Stimulated activated CD4-positive, alpha-beta T cell treated with anti-CD3 and anti-CD28 coated beads, Interleukin-1b, Interleukin-23, amount 100 ng/mL, for 1 hour (primary cell): ENCODE measurements around the gene CRNKL1.
"Not testable (repeated sequence)": the region's sequence is repeated elsewhere in the genome, so short reads cannot be mapped to it uniquely, and the experiment has no call there.

Source experiments
- DNase-seq, 2 donors: peaks; one replicate each; pipeline ENCODE4 v3.0.0-alpha.2; 2020; ENCODE audit warnings: low read depth in 2 of 2

CRNKL1 gene

GRCh38 chr20:20010639-20011500 is 41.4 kb downstream of the CRNKL1 start:
- no peak for DNase-seq

- no peak for DNase-seq
Observed at GRCh38 chr20:20009784-20010253, 42.4 kb downstream of the CRNKL1 start.

- no peak for DNase-seq
Observed at GRCh38 chr20:20005342-20005741, 46.9 kb downstream of the CRNKL1 start.

GRCh38 chr20:20003955-20004322 is 48.3 kb downstream of the CRNKL1 start:
- not testable (repeated sequence) for DNase-seq

GRCh38 chr20:20003031-20003954 is 49.0 kb downstream of the CRNKL1 start:
- DNase-seq = no peak

- DNase-seq = no peak
Observed at GRCh38 chr20:20002101-20002998, 49.9 kb downstream of the CRNKL1 start.

- DNase-seq = no peak
Observed at GRCh38 chr20:20000211-20000968, 51.9 kb downstream of the CRNKL1 start.

GRCh38 chr20:19998990-19999705 is 53.1 kb downstream of the CRNKL1 start:
- DNase-seq = no peak

GRCh38 chr20:19996917-19997316 is 55.3 kb downstream of the CRNKL1 start:
- no peak for DNase-seq

GRCh38 chr20:19996222-19996621 is 56.0 kb downstream of the CRNKL1 start:
- DNase-seq = no peak

GRCh38 chr20:19995220-19995863 is 56.9 kb downstream of the CRNKL1 start:
- DNase-seq = no peak

GRCh38 chr20:19993958-19994669 is 58.2 kb downstream of the CRNKL1 start:
- no peak for DNase-seq

- DNase-seq = no peak
Observed at GRCh38 chr20:19992996-19993908, 59.0 kb downstream of the CRNKL1 start.

- DNase-seq = no peak
Observed at GRCh38 chr20:19991854-19992253, 60.4 kb downstream of the CRNKL1 start.

GRCh38 chr20:19991308-19991707 is 61.0 kb downstream of the CRNKL1 start:
- DNase-seq = no peak

GRCh38 chr20:19990850-19991249 is 61.4 kb downstream of the CRNKL1 start:
- no peak for DNase-seq

- DNase-seq = no peak
Observed at GRCh38 chr20:19987046-19987445, 65.2 kb downstream of the CRNKL1 start.

GRCh38 chr20:19986419-19986818 is 65.8 kb downstream of the CRNKL1 start:
- no peak for DNase-seq
